ENCODE results near the gene KCNJ10.

KCNJ10 gene

GRCh38 chr1:160061369-160062229 lies 8.4 kb downstream of the KCNJ10 start:
- Histone ChIP-seq H3K9me3 (ENCODE audit: insufficient read depth, low read length, severe bottlenecking) (no peaks in the 10 kb centered on the region), H3K27ac (ENCODE audit: low read length) (no peak overlapping the region), H3K4me2 (ENCODE audit: insufficient read depth, low read length) (no peak overlapping the region), H3K9ac (ENCODE audit: low read depth, low read length) (no peak overlapping the region), H3K27me3 (ENCODE audit: insufficient read depth, low read length, poor library complexity) (peaks cover 3% of the 10 kb centered on the region), H3K4me3 (ENCODE audit: low read depth in 1 of 2, low read length in 2 of 2) (no peak overlapping the region), H3K4me1 (ENCODE audit: insufficient read depth, low read length) (no peaks in the 10 kb centered on the region), H2AFZ (ENCODE audit: low read depth, low read length) (no peak overlapping the region), H3K36me3 (ENCODE audit: insufficient read depth, low read length) (no peaks in the 10 kb centered on the region), H3K79me2 (ENCODE audit: insufficient read depth, low read length) (no peaks in the 10 kb centered on the region), H4K20me1 (ENCODE audit: insufficient read depth, low read length) (no peaks in the 10 kb centered on the region; the same call in 1 of the 2 replicates)
- TF ChIP-seq EZH2 (IDR thresholded peaks at IDR 0.05; ENCODE audit: borderline replicate concordance, low read depth, low read length, severe bottlenecking) (no peak), CTCF (IDR thresholded peaks at IDR 0.05; ENCODE audit: borderline replicate concordance, extremely low read depth, low read length, poor library complexity, severe bottlenecking) (no peak)
- ATAC-seq (ENCODE audit: insufficient read depth, low read depth): no peak
- DNase-seq: no peak

- Histone ChIP-seq H4K20me1 (ENCODE audit: insufficient read depth, low read length) (no peaks in the 10 kb centered on the region; the same call in 1 of the 2 replicates), H3K79me2 (ENCODE audit: insufficient read depth, low read length) (no peaks in the 10 kb centered on the region), H2AFZ (ENCODE audit: low read depth, low read length) (no peak overlapping the region), H3K36me3 (ENCODE audit: insufficient read depth, low read length) (no peaks in the 10 kb centered on the region), H3K4me3 (ENCODE audit: low read depth in 1 of 2, low read length in 2 of 2) (no peak overlapping the region), H3K27ac (ENCODE audit: low read length) (no peak overlapping the region), H3K4me2 (ENCODE audit: insufficient read depth, low read length) (no peak overlapping the region), H3K4me1 (ENCODE audit: insufficient read depth, low read length) (no peaks in the 10 kb centered on the region), H3K9me3 (ENCODE audit: insufficient read depth, low read length, severe bottlenecking) (no peaks in the 10 kb centered on the region), H3K9ac (ENCODE audit: low read depth, low read length) (no peak overlapping the region), H3K27me3 (ENCODE audit: insufficient read depth, low read length, poor library complexity) (peaks cover 8% of the 10 kb centered on the region)
- no peak for ATAC-seq (ENCODE audit: insufficient read depth, low read depth)
- TF ChIP-seq EZH2 (IDR thresholded peaks at IDR 0.05; ENCODE audit: borderline replicate concordance, low read depth, low read length, severe bottlenecking) (no peak), CTCF (IDR thresholded peaks at IDR 0.05; ENCODE audit: borderline replicate concordance, extremely low read depth, low read length, poor library complexity, severe bottlenecking) (peak; percentile 35)
- no peak for DNase-seq
Measured at GRCh38 chr1:160058087-160058486, 11.9 kb downstream of the KCNJ10 start.

- Histone ChIP-seq H3K9ac (ENCODE audit: low read depth, low read length) (no peak overlapping the region), H3K36me3 (ENCODE audit: insufficient read depth, low read length) (no peaks in the 10 kb centered on the region), H4K20me1 (ENCODE audit: insufficient read depth, low read length) (no peaks in the 10 kb centered on the region; the same call in 1 of the 2 replicates), H2AFZ (ENCODE audit: low read depth, low read length) (no peak overlapping the region), H3K4me2 (ENCODE audit: insufficient read depth, low read length) (no peak overlapping the region), H3K27me3 (ENCODE audit: insufficient read depth, low read length, poor library complexity) (peaks cover 17% of the 10 kb centered on the region), H3K4me3 (ENCODE audit: low read depth in 1 of 2, low read length in 2 of 2) (no peak overlapping the region), H3K9me3 (ENCODE audit: insufficient read depth, low read length, severe bottlenecking) (no peaks in the 10 kb centered on the region), H3K4me1 (ENCODE audit: insufficient read depth, low read length) (no peaks in the 10 kb centered on the region), H3K79me2 (ENCODE audit: insufficient read depth, low read length) (no peaks in the 10 kb centered on the region), H3K27ac (ENCODE audit: low read length) (no peak overlapping the region)
- DNase-seq (no peak), ATAC-seq (ENCODE audit: insufficient read depth, low read depth) (no peak)
- TF ChIP-seq CTCF (IDR thresholded peaks at IDR 0.05; ENCODE audit: borderline replicate concordance, extremely low read depth, low read length, poor library complexity, severe bottlenecking) (no peak), EZH2 (IDR thresholded peaks at IDR 0.05; ENCODE audit: borderline replicate concordance, low read depth, low read length, severe bottlenecking) (no peak)
Measured at GRCh38 chr1:160056648-160057169, 13.3 kb downstream of the KCNJ10 start.
